Measurements from ENCODE around the gene HNRNPA1. TPM values are rescaled to one million over a fixed set of nuclear protein-coding genes. Genes with fewer than 3 reads are reported as not detected.
A peak's percentile ranks its signal among the peaks of the same experiment; 100 is the strongest.

Gene HNRNPA1
- total and polyA plus RNA-seq, 9 of the 15 experiments (the other 6 are each of a cell fraction or from before 2014, with no cell fraction given) = 1,166 to 2,703 (median 1,815) TPM

DNA sequence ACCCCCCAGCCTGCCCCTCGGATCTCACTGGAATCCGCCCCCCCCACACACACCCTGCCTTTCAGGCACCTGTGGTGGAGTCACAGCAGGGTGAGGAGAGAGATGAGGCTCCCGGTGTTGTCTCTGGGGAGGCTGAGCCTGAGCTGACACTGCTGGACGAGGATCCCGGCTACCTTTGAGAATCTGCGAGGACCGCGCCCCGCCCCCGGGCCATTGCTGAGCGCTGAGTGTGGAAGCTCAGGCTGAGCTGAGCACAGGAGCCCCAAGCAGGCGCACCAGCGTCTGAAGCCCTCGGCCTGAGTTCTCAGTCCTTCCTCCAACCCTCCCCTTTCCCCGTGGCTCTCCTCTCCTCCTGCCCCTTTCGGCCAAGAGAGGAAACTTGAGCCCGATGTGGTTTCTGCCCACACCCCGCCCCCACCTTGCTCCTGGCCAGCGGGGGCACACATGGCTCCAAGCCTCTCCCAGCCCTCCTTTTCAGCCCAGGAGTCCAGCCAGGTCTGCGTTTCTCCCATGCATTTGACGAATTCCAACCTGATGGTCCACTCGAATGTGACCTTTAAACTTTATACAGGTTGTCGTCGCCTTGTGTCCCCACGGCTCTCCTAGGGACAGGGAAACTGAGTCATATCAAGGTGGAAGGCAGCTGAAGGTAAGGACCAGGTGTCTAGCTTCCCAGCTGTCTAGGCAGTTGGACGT, 20.4 kb downstream of the HNRNPA1 start, which contains the start of gene NFE2 (continued):
- TF ChIP-seq, protein P1, sequence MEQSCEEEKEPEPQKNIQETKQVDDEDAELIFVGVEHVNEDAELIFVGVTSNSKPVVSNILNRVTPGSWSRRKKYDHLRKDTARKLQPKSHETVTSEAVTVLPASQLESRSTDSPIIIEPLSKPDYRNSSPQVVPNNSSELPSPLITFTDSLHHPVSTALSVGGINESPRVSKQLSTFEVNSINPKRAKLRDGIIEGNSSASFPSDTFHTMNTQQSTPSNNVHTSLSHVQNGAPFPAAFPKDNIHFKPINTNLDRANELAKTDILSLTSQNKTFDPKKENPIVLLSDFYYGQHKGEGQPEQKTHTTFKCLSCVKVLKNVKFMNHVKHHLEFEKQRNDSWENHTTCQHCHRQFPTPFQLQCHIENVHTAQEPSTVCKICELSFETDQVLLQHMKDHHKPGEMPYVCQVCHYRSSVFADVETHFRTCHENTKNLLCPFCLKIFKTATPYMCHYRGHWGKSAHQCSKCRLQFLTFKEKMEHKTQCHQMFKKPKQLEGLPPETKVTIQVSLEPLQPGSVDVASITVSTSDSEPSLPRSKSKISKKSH (CRISPR knock-in tag; IDR thresholded peaks at IDR 0.05) = no peak
- no peak for TF ChIP-seq EZH2 (IDR thresholded peaks at IDR 0.05; ENCODE audit: borderline replicate concordance, low read depth, low read length)
- TF ChIP-seq WHSC1 (IDR thresholded peaks at IDR 0.05; ENCODE audit: low read length) = no peak
- no peak for TF ChIP-seq CSDE1 (IDR thresholded peaks at IDR 0.05)
- TF ChIP-seq, protein P2, sequence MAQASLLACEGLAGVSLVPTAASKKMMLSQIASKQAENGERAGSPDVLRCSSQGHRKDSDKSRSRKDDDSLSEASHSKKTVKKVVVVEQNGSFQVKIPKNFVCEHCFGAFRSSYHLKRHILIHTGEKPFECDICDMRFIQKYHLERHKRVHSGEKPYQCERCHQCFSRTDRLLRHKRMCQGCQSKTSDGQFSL (CRISPR knock-in tag; IDR thresholded peaks at IDR 0.05) = peak; percentile 84; the same call in 1 of the 2 replicates
- TF ChIP-seq, protein P2 (tag; IDR thresholded peaks at IDR 0.05) = peak in 1 of 2 experiments; percentile 81; a peak in 1 of 4 replicates
- TF ChIP-seq CREM (IDR thresholded peaks at IDR 0.05; ENCODE audit: low read depth) = peak; percentile 57; the same call in 1 of the 2 replicates
- no peak for TF ChIP-seq PYGO2 (tag; IDR thresholded peaks at IDR 0.05)
- no peak; the same call in 1 of the 2 replicates for TF ChIP-seq SMC3 (conservative IDR thresholded peaks at IDR 0.05; ENCODE audit: insufficient read depth, low read depth, low read length)
- no peak for TF ChIP-seq ZBTB5 (IDR thresholded peaks at IDR 0.05)
- no peak for TF ChIP-seq U2AF2 (optimal IDR thresholded peaks at IDR 0.05; ENCODE audit: low read depth, low read length)
- TF ChIP-seq RB1 (IDR thresholded peaks at IDR 0.05; ENCODE audit: low read depth) = peak; percentile 10; the same call in 1 of the 2 replicates
- TF ChIP-seq, protein P3, sequence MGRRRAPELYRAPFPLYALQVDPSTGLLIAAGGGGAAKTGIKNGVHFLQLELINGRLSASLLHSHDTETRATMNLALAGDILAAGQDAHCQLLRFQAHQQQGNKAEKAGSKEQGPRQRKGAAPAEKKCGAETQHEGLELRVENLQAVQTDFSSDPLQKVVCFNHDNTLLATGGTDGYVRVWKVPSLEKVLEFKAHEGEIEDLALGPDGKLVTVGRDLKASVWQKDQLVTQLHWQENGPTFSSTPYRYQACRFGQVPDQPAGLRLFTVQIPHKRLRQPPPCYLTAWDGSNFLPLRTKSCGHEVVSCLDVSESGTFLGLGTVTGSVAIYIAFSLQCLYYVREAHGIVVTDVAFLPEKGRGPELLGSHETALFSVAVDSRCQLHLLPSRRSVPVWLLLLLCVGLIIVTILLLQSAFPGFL (CRISPR knock-in tag; IDR thresholded peaks at IDR 0.05) = no peak
- no peak for TF ChIP-seq NFATC3 (IDR thresholded peaks at IDR 0.05)
- TF ChIP-seq KLF6 (CRISPR knock-in tag; IDR thresholded peaks at IDR 0.05; ENCODE audit: borderline replicate concordance) = no peak
- no peak for TF ChIP-seq HBP1 (CRISPR knock-in tag; IDR thresholded peaks at IDR 0.05)
- TF ChIP-seq ZNF124 (CRISPR knock-in tag; IDR thresholded peaks at IDR 0.05) = no peak
- no peak for TF ChIP-seq ZNF76 (CRISPR knock-in tag; IDR thresholded peaks at IDR 0.05; ENCODE audit: borderline replicate concordance)
- no peak for TF ChIP-seq PURB (CRISPR knock-in tag; IDR thresholded peaks at IDR 0.05; ENCODE audit: low read depth)
- TF ChIP-seq HDAC2 (IDR thresholded peaks at IDR 0.05) = peak; percentile 60; the same call in 1 of the 2 replicates
- no peak for TF ChIP-seq CAMTA2 (CRISPR knock-in tag; conservative IDR thresholded peaks at IDR 0.05)

All from K562 (cell line).